ENCODE data around the gene GALNT18.

The GALNT18 gene

GRCh38 chr11:11237070-11237832, 384.6 kb downstream of the GALNT18 start:
- Mint-ChIP-seq H3K4me1 (no peaks in the 10 kb centered on the region), H3K9me3 (peaks cover 5% of the 10 kb centered on the region), H3K36me3 (no peaks in the 10 kb centered on the region), H3K4me3 (no peak overlapping the region), H3K27ac (no peak overlapping the region), H3K27me3 (no peaks in the 10 kb centered on the region)

GRCh38 chr11:11236498-11237059, 385.2 kb downstream of the GALNT18 start:
- Mint-ChIP-seq H3K4me3 (no peak overlapping the region), H3K27me3 (no peaks in the 10 kb centered on the region), H3K4me1 (no peaks in the 10 kb centered on the region), H3K9me3 (peaks cover 5% of the 10 kb centered on the region), H3K36me3 (no peaks in the 10 kb centered on the region), H3K27ac (no peak overlapping the region)

- Mint-ChIP-seq H3K4me1 (no peaks in the 10 kb centered on the region), H3K36me3 (no peaks in the 10 kb centered on the region), H3K27me3 (no peaks in the 10 kb centered on the region), H3K27ac (no peak overlapping the region), H3K9me3 (no peaks in the 10 kb centered on the region), H3K4me3 (no peak overlapping the region)
These were observed 390.0 kb downstream of the GALNT18 start for GRCh38 chr11:11231763-11232162.

- Mint-ChIP-seq H3K36me3 (no peaks in the 10 kb centered on the region), H3K27ac (no peak overlapping the region), H3K4me3 (no peak overlapping the region), H3K4me1 (no peaks in the 10 kb centered on the region), H3K9me3 (no peaks in the 10 kb centered on the region), H3K27me3 (no peaks in the 10 kb centered on the region)
These were observed 390.8 kb downstream of the GALNT18 start for GRCh38 chr11:11230802-11231562.

- Mint-ChIP-seq H3K4me1 (no peaks in the 10 kb centered on the region), H3K4me3 (no peak overlapping the region), H3K36me3 (no peaks in the 10 kb centered on the region), H3K9me3 (no peaks in the 10 kb centered on the region), H3K27ac (no peak overlapping the region), H3K27me3 (no peaks in the 10 kb centered on the region)
These were observed 391.7 kb downstream of the GALNT18 start for GRCh38 chr11:11230087-11230486.

GRCh38 chr11:11229647-11230046, 392.2 kb downstream of the GALNT18 start:
- H3K27me3 Mint-ChIP-seq = no peaks in the 10 kb centered on the region
- no peaks in the 10 kb centered on the region for H3K4me1 Mint-ChIP-seq
- H3K4me3 Mint-ChIP-seq = no peak overlapping the region
- H3K9me3 Mint-ChIP-seq = no peaks in the 10 kb centered on the region
- H3K36me3 Mint-ChIP-seq = no peaks in the 10 kb centered on the region
- no peak overlapping the region for H3K27ac Mint-ChIP-seq

- H3K36me3 Mint-ChIP-seq = no peaks in the 10 kb centered on the region
- no peaks in the 10 kb centered on the region for H3K9me3 Mint-ChIP-seq
- no peaks in the 10 kb centered on the region for H3K27me3 Mint-ChIP-seq
- no peak overlapping the region for H3K4me3 Mint-ChIP-seq
- no peak overlapping the region for H3K27ac Mint-ChIP-seq
- no peaks in the 10 kb centered on the region for H3K4me1 Mint-ChIP-seq
These were observed 394.3 kb downstream of the GALNT18 start for GRCh38 chr11:11227296-11228085.

Measured in activated naive CD4-positive, alpha-beta T cell treated with anti-CD3 and anti-CD28 coated beads, Interleukin-2, amount 50 U/mL, for 24 hours (primary cell).